NB4 (cell line): Measurements from ENCODE around the gene SAMD10.
"Not testable (repeated sequence)": the region's sequence is repeated elsewhere in the genome, so short reads cannot be mapped to it uniquely, and the experiment has no call there.

Experiments used
- DNase-seq: peaks from one replicate; pipeline ENCODE4 v3.0.0; 2010; ENCODE audit warnings: low read depth
- H3K4me3 ChIP-seq: one replicate; pipeline ENCODE4 v1.5.1; 2011; ENCODE audit warnings: mild to moderate bottlenecking, low read depth, low read length, moderate library complexity
- CTCF ChIP-seq: IDR thresholded peaks from one replicate; pipeline ENCODE4 v1.5.1; 2012; ENCODE audit warnings: low read depth, low read length
- MAX ChIP-seq: IDR thresholded peaks from 2 replicates; pipeline ENCODE4 v1.6.1; 2011; ENCODE audit warnings: low read depth, low read length
- MYC ChIP-seq: IDR thresholded peaks from 2 replicates; pipeline ENCODE4 v1.6.1; 2011; ENCODE audit warnings: low read depth, low read length
- POLR2A ChIP-seq: IDR thresholded peaks from 2 replicates; pipeline ENCODE4 v1.6.1; 2011; ENCODE audit warnings: mild to moderate bottlenecking; ENCODE audit not compliant: insufficient read length; ENCODE audit errors: extremely low read depth

Gene SAMD10

GRCh38 chr20:63933646-63934045 is 45.8 kb downstream of the SAMD10 start:
- H3K4me3 ChIP-seq: no peak overlapping the region
- DNase-seq: no peak
- no peak for TF ChIP-seq MAX
- no peak for TF ChIP-seq CTCF
- no peak for TF ChIP-seq MYC
- TF ChIP-seq POLR2A: no peak

- TF ChIP-seq MYC (no peak), POLR2A (no peak), MAX (no peak), CTCF (no peak)
- no peak overlapping the region for H3K4me3 ChIP-seq
- DNase-seq: no peak
These were observed 46.8 kb downstream of the SAMD10 start for GRCh38 chr20:63932606-63933160.

DNA sequence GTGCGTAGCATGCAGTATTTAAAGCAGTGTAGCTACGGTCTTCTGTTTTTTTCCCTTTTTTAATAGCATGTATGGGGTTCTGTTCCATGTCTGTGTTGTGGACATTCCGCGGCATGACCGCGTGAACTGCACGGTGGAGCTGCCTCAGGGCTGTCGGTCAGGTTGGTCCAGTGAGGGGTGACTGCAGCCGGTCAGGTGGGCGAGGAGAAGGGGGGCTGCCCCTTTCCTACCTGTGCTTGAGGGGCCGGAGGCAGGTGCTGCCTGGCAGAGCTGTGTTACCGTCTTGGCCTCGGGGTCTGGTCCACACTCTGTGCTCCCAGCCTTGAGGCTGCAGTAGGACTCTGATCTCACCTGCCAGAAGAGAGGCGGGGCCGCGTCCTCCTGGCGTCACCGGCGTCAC is 47.7 kb downstream of the SAMD10 start:
- H3K4me3 ChIP-seq: no peak overlapping the region
- TF ChIP-seq POLR2A (no peak), CTCF (no peak), MAX (no peak), MYC (no peak)
- no peak for DNase-seq

DNA sequence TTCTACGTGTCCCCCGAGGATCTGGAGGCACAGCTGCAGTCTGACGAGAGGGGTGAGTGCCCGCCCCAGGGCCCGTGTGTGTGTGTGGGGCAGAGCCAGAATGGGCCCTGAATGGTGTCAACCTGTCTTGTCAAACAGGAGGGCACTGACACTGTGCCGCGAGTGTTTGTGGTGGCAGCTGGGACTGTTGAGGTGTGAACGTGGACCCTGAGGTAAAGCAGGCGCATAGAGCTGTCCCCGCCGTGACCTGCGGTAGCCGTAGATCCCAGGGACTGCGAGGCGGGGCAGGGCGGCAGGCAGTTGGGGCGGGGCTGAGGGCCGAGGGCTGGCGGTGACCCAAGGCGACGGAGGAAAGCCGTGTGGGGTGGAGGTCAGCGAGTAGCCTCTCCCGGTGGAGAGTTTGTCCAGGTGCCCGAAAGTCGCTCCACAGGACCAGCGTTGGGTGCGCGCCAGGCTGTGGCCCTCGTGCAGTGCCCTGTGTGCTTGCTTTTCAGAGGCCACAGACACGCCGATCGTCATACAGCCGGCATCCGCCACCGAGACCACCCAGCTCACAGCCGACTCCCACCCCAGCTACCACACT is 48.4 kb downstream of the SAMD10 start:
- no peak for DNase-seq
- no peak overlapping the region for H3K4me3 ChIP-seq
- no peak for TF ChIP-seq MAX
- TF ChIP-seq MYC: no peak
- TF ChIP-seq POLR2A: no peak
- TF ChIP-seq CTCF: no peak

DNA sequence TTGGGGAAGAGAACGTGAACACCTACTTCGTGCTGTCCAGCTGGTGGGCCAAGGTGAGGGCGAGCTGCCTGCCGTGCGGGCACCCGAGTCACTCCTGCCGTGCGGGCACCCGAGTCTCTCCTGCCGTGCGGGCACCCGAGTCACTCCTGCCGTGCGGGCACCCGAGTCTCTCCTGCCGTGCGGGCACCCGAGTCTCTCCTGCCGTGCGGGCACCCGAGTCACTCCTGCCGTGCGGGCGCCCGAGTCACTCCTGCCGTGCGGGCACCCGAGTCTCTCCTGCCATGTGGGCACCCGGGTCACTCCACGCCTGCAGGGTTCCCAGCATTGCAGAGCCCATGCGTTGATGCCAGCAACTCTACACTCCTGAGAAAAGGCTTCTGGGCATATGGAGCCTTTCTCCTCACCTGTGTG is 50.0 kb downstream of the SAMD10 start:
- not testable (repeated sequence) for DNase-seq

GRCh38 chr20:63929071-63929470 is 50.4 kb downstream of the SAMD10 start:
- no peak for DNase-seq
- H3K4me3 ChIP-seq: no peak overlapping the region
- TF ChIP-seq MYC (no peak), CTCF (no peak), POLR2A (no peak)

More for the DNA sequence above, 50.0 kb downstream of the SAMD10 start:
- H3K4me3 ChIP-seq: not testable (repeated sequence)
